GM23338 (cell line): ENCODE data around the gene CPXM2. TPM values are rescaled to one million over a fixed set of nuclear protein-coding genes. Genes with fewer than 3 reads are reported as not detected.

Source experiments
- ATAC-seq: fragments of 200-7000 bp; cut with Tn5 transposase; 3 replicates; pipeline ENCODE4 v1.9.1; 2020
- DNase-seq: peaks from one replicate; pipeline ENCODE4 v3.0.0-alpha.2; 2015; ENCODE audit warnings: low spot score
- H2AFZ ChIP-seq: fragments of 200-600 bp; sonication (generic); 2 replicates; pipeline ENCODE4 v1.8.0; 2016; ENCODE audit warnings: antibody characterized with exemption, mild to moderate bottlenecking, moderate library complexity
- H3F3A ChIP-seq: fragments of 200-600 bp; sonication (generic); replicated peaks from 2 replicates; pipeline ENCODE4 v1.8.0; 2017; ENCODE audit warnings: antibody characterized with exemption, mixed run types, low read depth
- H3K27ac ChIP-seq: fragments of 200-600 bp; sonication (generic); 2 replicates; pipeline ENCODE4 v1.6.1; 2016; ENCODE audit warnings: low read depth
- H3K27me3 ChIP-seq: fragments of 200-600 bp; sonication (generic); 2 replicates; pipeline ENCODE4 v1.8.0; 2016; ENCODE audit warnings: mild to moderate bottlenecking, mixed run types, moderate library complexity; ENCODE audit not compliant: insufficient read depth
- H3K36me3 ChIP-seq: fragments of 200-600 bp; sonication (generic); 2 replicates; pipeline ENCODE4 v1.8.0; 2016; ENCODE audit warnings: mild to moderate bottlenecking; ENCODE audit not compliant: insufficient read depth
- H3K4me1 ChIP-seq: fragments of 200-600 bp; sonication (generic); 2 replicates; pipeline ENCODE4 v1.8.0; 2016; ENCODE audit warnings: mild to moderate bottlenecking, moderate library complexity; ENCODE audit not compliant: insufficient read depth
- H3K4me2 ChIP-seq: fragments of 200-600 bp; sonication (generic); 2 replicates; pipeline ENCODE4 v1.7.1; 2017; ENCODE audit warnings: mixed run types
- H3K4me3 ChIP-seq: fragments of 200-600 bp; sonication (generic); 2 replicates; pipeline ENCODE4 v1.6.1; 2016; ENCODE audit warnings: mixed run types
- H3K79me2 ChIP-seq: fragments of 200-600 bp; sonication (generic); replicated peaks from 2 replicates; pipeline ENCODE4 v1.8.0; 2017; ENCODE audit warnings: mild to moderate bottlenecking; ENCODE audit not compliant: insufficient read depth
- H3K9me2 ChIP-seq: fragments of 200-600 bp; sonication (generic); 2 replicates; pipeline ENCODE4 v1.8.0; 2017; ENCODE audit not compliant: insufficient read depth
- H4K20me1 ChIP-seq: fragments of 200-600 bp; sonication (generic); replicated peaks from 2 replicates; pipeline ENCODE4 v1.8.0; 2017; ENCODE audit warnings: mild to moderate bottlenecking; ENCODE audit not compliant: insufficient read depth
- H3K27ac Mint-ChIP-seq: 2 replicates; pipeline ENCODE4 v1.8.0; 2020; ENCODE audit warnings: inconsistent platforms, mild to moderate bottlenecking, moderate library complexity, mixed read lengths
- H3K27me3 Mint-ChIP-seq: 3 replicates; pipeline ENCODE4 v1.8.0; 2022; ENCODE audit warnings: low read depth, mild to moderate bottlenecking, moderate library complexity, mixed read lengths, inconsistent platforms; ENCODE audit not compliant: insufficient read depth, poor library complexity
- H3K36me3 Mint-ChIP-seq: 3 replicates; pipeline ENCODE4 v1.8.0; 2021; ENCODE audit warnings: low read depth, mild to moderate bottlenecking, inconsistent platforms, moderate library complexity, mixed read lengths
- H3K4me1 Mint-ChIP-seq: 3 replicates; pipeline ENCODE4 v1.8.0; 2020; ENCODE audit warnings: mild to moderate bottlenecking, inconsistent platforms, mixed read lengths
- H3K4me3 Mint-ChIP-seq: 3 replicates; pipeline ENCODE4 v1.8.0; 2021; ENCODE audit warnings: moderate library complexity, mild to moderate bottlenecking, inconsistent platforms, mixed read lengths
- H3K9me3 Mint-ChIP-seq: 3 replicates; pipeline ENCODE4 v1.8.0; 2020; ENCODE audit warnings: moderate library complexity, mild to moderate bottlenecking, inconsistent platforms, mixed read lengths
- CTCF ChIP-seq, 2 experiments: fragments of 200-600 bp in 1 of 2; sonication (generic) in 1 of 2; conservative IDR thresholded peaks; 2 replicates each; pipeline versions ENCODE4 v1.5.1 to v1.6.1; 2016 to 2017; ENCODE audit warnings: antibody characterized with exemption in 2 of 2, low read depth in 2 of 2, mild to moderate bottlenecking in 2 of 2, moderate library complexity in 1 of 2
- ETS1 ChIP-seq: IDR thresholded peaks from 2 replicates; pipeline ENCODE4 v1.6.1; 2016; ENCODE audit warnings: antibody characterized with exemption
- EZH2 ChIP-seq: fragments of 200-600 bp; sonication (generic); IDR thresholded peaks from one replicate; pipeline ENCODE4 v1.8.0; 2017; ENCODE audit warnings: antibody characterized with exemption, mild to moderate bottlenecking, low read depth; ENCODE audit not compliant: unreplicated experiment
- EZH2phosphoT487 ChIP-seq: fragments of 200-600 bp; sonication (generic); IDR thresholded peaks from one replicate; pipeline ENCODE4 v1.8.1; 2018; ENCODE audit warnings: antibody characterized with exemption; ENCODE audit not compliant: unreplicated experiment
- JUNB ChIP-seq: IDR thresholded peaks from one replicate; pipeline ENCODE4 v1.6.1; 2016; ENCODE audit warnings: antibody characterized with exemption; ENCODE audit not compliant: unreplicated experiment
- NANOG ChIP-seq: IDR thresholded peaks from 2 replicates; pipeline ENCODE4 v1.6.1; 2016; ENCODE audit warnings: antibody characterized with exemption, borderline replicate concordance
- REST ChIP-seq: IDR thresholded peaks from one replicate; pipeline ENCODE4 v1.6.1; 2018; ENCODE audit warnings: antibody characterized with exemption; ENCODE audit not compliant: unreplicated experiment
- ZNF114 ChIP-seq: fragments of 250-450 bp; sonication (Bioruptor Pico); IDR thresholded peaks from 2 replicates; pipeline ENCODE4 v1.5.0; 2020; ENCODE audit warnings: mild to moderate bottlenecking, moderate library complexity
- ZNF331 ChIP-seq: fragments of 250-450 bp; sonication (Bioruptor Pico); IDR thresholded peaks from 2 replicates; pipeline ENCODE4 v1.5.0; 2020; ENCODE audit warnings: low read depth, mild to moderate bottlenecking, moderate library complexity
- polyA plus RNA-seq: library from polyadenylated mRNA; unstranded; fragments of >200 nt; fragmentation: Nextera tagmentation; extraction: Ambion mirVana; gene quantifications from 2 replicates; pipeline ENCODE4 v1.2.1, GENCODE V29; 2016
- total RNA-seq: library from RNA; depleted of rRNA; stranded (reverse); fragments of >200 nt; shearing (Covaris generic); gene quantifications from 2 replicates; pipeline ENCODE4 v1.2.3, GENCODE V29; 2014

CPXM2 gene
- total and polyA plus RNA-seq, 2 experiments from 2014 or later = 1.6 to 8.1 TPM

GRCh38 chr10:123718544-123719060 is 173.0 kb downstream of the CPXM2 start:
- Mint-ChIP-seq H3K27ac (no peak overlapping the region), H3K27me3 (no peaks in the 10 kb centered on the region), H3K36me3 (no peaks in the 10 kb centered on the region), H3K4me1 (no peaks in the 10 kb centered on the region), H3K9me3 (peaks cover 5% of the 10 kb centered on the region), H3K4me3 (no peak overlapping the region)
- H3K79me2 ChIP-seq = no peaks in the 10 kb centered on the region
- no peak overlapping the region for H3K27ac ChIP-seq
- DNase-seq (no peak), ATAC-seq (no peak)
- no peak overlapping the region for H2AFZ ChIP-seq
- no peak for TF ChIP-seq JUNB
- TF ChIP-seq EZH2 = no peak
- TF ChIP-seq REST = no peak
- TF ChIP-seq ZNF331 (CRISPR knock-in tag) = peak; percentile 83
- TF ChIP-seq NANOG = no peak
- TF ChIP-seq EZH2phosphoT487 = no peak
- H3K4me1 ChIP-seq = no peaks in the 10 kb centered on the region
- no peak overlapping the region for H3K4me3 ChIP-seq
- no peaks in the 10 kb centered on the region for H3F3A ChIP-seq
- no peak overlapping the region for H3K4me2 ChIP-seq
- peaks cover 4% of the 10 kb centered on the region; the same call in 1 of the 2 replicates for H3K9me2 ChIP-seq
- H3K27me3 ChIP-seq = no peaks in the 10 kb centered on the region
- no peaks in the 10 kb centered on the region for H4K20me1 ChIP-seq
- H3K36me3 ChIP-seq = no peaks in the 10 kb centered on the region

- H3K4me3 Mint-ChIP-seq = no peak overlapping the region
- DNase-seq = no peak
- no peak overlapping the region for H3K4me2 ChIP-seq
- no peak overlapping the region for H3K27ac Mint-ChIP-seq
- H3K27ac ChIP-seq = no peak overlapping the region
- no peak for TF ChIP-seq CTCF (conservative IDR thresholded peaks at IDR 0.05; ENCODE audit: low read depth in 2 of 2)
- no peak for TF ChIP-seq JUNB
- TF ChIP-seq ZNF114 = no peak
- TF ChIP-seq EZH2phosphoT487 = no peak
- TF ChIP-seq ETS1 = no peak
- no peak for TF ChIP-seq ZNF331 (CRISPR knock-in tag)
- no peaks in the 10 kb centered on the region for H3K36me3 ChIP-seq
- H3K4me3 ChIP-seq = no peak overlapping the region
- no peaks in the 10 kb centered on the region for H4K20me1 ChIP-seq
- peaks cover 5% of the 10 kb centered on the region for H3K9me3 Mint-ChIP-seq
- H3K4me1 Mint-ChIP-seq = no peaks in the 10 kb centered on the region
- no peak for ATAC-seq
- H3K79me2 ChIP-seq = no peaks in the 10 kb centered on the region
- H3K4me1 ChIP-seq = no peaks in the 10 kb centered on the region
- no peaks in the 10 kb centered on the region for H3K27me3 Mint-ChIP-seq
- H2AFZ ChIP-seq = no peak overlapping the region
- H3F3A ChIP-seq = no peaks in the 10 kb centered on the region
- no peaks in the 10 kb centered on the region for H3K27me3 ChIP-seq
- no peaks in the 10 kb centered on the region for H3K36me3 Mint-ChIP-seq
- peaks cover 4% of the 10 kb centered on the region; the same call in 1 of the 2 replicates for H3K9me2 ChIP-seq
These were observed 174.3 kb downstream of the CPXM2 start for GRCh38 chr10:123717336-123717735.
